Esophagus muscularis mucosa (tissue), 4 donors: ENCODE results near the gene CCDC149.

Source experiments
- CTCF ChIP-seq, 3 experiments: fragments of 200-600 bp in 2 of 3; fragments of 450-650 bp in 1 of 3; sonication (generic) in 2 of 3; IDR thresholded peaks; one replicate each; pipeline ENCODE4 v1.5.1; 2017 to 2019; ENCODE audit warnings: antibody characterized with exemption in 3 of 3, mild to moderate bottlenecking in 2 of 3, moderate library complexity in 1 of 3
- EP300 ChIP-seq: sonication (generic); formaldehyde crosslinking; IDR thresholded peaks from one replicate; pipeline ENCODE4 v1.6.1; 2017; ENCODE audit warnings: antibody characterized with exemption
- POLR2AphosphoS5 ChIP-seq, 2 donors: sonication (generic); formaldehyde crosslinking; IDR thresholded peaks; one replicate each; pipeline ENCODE4 v1.6.1; 2017; ENCODE audit warnings: antibody characterized with exemption in 2 of 2

GRCh38 chr4:24876431-24876830 is 36.4 kb downstream of the CCDC149 start:
- no peak for TF ChIP-seq CTCF (IDR thresholded peaks at IDR 0.05)
- TF ChIP-seq EP300: no peak
- TF ChIP-seq POLR2AphosphoS5 (IDR thresholded peaks at IDR 0.05): no peak
